ENCODE results near the gene B3GALT5.
"Not testable (repeated sequence)": the region's sequence is repeated elsewhere in the genome, so short reads cannot be mapped to it uniquely, and the experiment has no call there.

Gene B3GALT5

DNA sequence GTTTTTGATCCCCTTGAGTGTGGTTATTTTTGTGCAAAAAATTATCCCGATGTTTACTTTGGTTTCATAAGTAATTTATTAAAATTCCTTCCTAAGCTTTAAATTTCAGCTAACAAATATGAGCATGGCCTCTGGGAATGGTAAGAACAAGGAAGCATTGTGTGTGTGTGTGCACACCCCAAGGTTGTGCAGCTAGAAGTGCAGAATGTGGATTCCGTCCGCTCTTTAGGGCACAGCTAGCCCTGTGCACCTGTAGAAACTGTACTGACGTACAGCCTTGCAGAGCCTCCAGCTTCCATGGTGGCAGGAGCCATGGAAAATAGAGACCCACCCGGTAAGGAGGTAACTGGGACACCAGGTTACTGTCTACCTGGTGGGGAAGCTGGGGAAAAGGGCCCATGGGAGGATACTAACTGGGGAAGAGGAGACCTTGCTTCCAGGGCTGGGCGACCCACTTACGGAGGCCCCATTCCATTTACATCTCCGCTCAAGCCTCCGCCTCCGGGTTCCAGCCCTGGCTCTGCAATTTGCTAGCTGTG lies 54.7 kb downstream of the B3GALT5 start:
- no peak for DNase-seq (ENCODE audit: low read depth in 2 of 2)

GRCh38 chr21:39668369-39668768 lies 55.6 kb downstream of the B3GALT5 start:
- DNase-seq (ENCODE audit: low read depth in 2 of 2), result no peak

DNA sequence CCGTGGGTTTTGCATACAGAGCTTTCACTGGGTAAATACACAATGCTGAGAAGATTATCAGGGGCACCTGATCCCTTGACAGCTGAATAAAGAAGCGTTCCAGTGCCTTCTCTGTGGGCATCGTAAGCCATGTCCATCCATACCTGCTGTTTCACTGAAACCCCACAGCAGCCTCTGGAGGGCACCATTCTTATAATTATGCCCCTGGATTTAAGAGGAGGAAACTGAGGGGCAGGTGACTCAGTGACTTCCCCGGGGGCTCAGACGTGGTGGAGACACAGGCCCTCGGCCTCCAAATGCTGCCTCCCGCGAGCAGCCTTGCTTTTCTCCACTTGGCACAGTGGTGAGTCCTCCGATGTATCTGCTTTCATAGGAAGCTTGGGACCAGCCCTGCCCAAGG lies 56.7 kb downstream of the B3GALT5 start:
- DNase-seq (ENCODE audit: low read depth in 2 of 2), result no peak

DNA sequence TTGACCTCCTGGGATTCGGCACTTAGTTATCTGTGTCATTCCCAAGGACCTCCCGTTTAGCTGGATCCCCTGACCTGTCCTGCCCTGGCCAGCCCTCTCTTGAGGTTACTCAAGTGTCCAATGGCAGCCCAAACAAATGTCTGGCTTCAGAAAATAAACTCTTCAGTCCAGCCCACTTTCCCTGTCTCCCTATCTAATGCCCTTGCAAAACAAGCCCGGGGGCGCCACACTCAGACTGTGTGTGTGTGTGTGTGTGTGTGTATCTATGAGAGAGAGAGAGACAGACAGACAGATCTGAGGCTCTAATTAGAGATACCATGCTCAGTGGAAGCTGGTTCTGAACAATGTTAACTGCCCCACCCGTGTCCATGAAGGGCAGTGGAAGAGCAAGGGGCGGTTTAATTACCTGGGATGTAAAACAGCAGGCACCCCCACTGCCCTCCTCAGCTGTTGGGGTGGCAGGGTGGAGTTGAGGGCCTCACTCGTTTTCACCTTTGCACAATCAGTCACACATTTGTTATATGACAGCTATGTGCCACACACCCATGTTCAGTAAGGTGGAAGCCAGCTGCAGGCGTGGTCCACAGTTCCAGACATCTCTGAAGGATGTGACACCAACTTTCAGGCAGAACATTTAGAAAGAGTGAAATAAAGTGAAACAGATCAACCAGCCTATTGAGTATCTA lies 57.4 kb downstream of the B3GALT5 start:
- DNase-seq (ENCODE audit: low read depth in 2 of 2), result no peak

- no peak for DNase-seq (ENCODE audit: low read depth in 2 of 2)
Measured at GRCh38 chr21:39670701-39671100, 58.0 kb downstream of the B3GALT5 start.

DNA sequence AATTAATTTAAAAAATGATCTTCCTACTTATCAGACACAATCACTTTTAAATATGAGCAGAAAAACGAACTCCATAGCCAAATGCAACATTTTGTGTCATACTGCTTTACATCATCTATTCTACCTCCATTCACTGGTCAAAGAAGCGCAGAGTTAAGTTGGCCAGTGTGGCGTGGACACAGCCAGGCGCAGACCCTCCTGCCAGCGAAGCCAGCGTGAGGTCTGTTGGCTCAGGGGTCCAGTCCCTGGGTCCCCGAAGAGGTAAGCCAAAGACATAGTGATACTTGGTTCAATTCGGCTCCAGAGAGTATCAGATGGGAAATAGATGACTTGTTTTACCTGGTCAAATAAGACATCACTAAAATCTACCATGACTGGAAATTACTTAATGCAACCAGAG lies 59.2 kb downstream of the B3GALT5 start:
- no peak for DNase-seq (ENCODE audit: low read depth in 2 of 2)

DNA sequence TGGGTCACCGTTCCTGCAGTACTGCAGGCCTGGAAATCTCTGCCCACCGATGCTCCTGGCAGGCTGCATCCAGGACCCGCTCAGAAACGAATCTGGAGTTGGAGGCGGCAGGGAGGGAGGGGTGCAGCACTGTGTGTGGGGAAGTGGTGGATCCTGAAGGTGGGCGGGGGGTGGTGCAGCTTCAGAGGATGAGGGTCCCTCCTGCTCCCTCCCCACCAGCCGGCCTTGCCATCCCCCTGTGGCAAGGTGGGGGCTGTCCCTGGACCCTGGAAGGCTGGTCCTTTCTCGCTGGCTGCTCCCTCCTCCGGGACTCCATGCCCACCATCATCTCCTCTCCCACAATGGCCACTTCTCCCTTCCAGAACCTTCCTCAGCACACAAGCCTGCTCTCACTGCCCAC lies 60.4 kb downstream of the B3GALT5 start:
- no peak for DNase-seq (ENCODE audit: low read depth in 2 of 2)

- no peak for DNase-seq (ENCODE audit: low read depth in 2 of 2)
Measured at GRCh38 chr21:39673736-39674135, 61.0 kb downstream of the B3GALT5 start.

GRCh38 chr21:39674801-39675200 lies 62.1 kb downstream of the B3GALT5 start:
- no peak for DNase-seq (ENCODE audit: low read depth in 2 of 2)

GRCh38 chr21:39675590-39675989 lies 62.9 kb downstream of the B3GALT5 start:
- no peak for DNase-seq (ENCODE audit: low read depth in 2 of 2)

DNA sequence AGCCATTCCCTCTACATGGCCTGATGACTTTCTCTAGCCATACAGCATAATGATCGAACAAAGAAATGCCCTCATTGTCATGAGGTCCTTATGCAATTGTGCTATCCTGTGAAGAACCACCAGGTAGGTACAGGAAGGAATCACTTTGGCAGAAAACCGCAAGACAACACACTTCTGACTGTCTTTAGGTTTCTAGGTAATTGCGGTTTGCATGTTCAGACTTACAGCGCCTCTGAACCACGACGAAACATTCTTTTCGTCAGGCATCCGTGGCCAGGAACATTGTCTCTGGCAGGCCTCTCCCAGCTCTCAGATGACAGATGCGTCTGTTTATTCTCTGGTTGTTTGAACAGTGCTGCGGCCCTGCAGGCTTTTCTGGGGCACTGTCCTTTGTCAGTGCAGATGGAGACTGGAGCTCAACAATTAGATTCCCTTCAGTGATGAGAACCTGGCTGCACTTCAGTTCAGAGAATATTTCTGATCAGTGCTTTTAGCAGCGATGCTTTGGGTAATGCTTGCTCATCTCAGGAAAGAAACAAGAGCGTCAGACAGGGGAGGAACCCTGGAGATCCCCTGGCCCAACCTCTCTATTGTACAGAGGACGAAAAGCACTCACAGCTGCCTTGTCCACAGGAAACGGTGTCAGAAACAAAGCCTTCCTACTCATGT lies 63.4 kb downstream of the B3GALT5 start:
- no peak for DNase-seq (ENCODE audit: low read depth in 2 of 2)

DNA sequence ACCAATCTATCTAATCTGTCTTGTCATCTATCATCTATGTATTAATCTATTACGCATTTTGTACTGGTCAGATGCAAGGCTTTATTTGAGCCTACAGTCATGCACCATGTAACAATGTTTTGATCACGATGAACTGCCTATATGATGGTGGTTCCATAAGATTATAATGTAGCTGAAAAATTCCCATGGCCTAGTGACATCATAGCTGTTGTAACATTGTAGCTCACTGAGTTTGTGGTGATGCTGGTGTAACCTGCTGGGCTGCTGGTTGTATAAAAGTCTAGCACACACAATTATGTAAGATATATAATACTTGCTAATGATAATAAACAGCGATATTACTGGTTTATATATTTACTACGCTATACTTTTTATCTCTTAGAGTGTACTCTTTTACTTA lies 67.5 kb downstream of the B3GALT5 start:
- DNase-seq (ENCODE audit: low read depth in 2 of 2), result no peak

- no peak for DNase-seq (ENCODE audit: low read depth in 2 of 2)
Measured at GRCh38 chr21:39681257-39681656, 68.5 kb downstream of the B3GALT5 start.

DNA sequence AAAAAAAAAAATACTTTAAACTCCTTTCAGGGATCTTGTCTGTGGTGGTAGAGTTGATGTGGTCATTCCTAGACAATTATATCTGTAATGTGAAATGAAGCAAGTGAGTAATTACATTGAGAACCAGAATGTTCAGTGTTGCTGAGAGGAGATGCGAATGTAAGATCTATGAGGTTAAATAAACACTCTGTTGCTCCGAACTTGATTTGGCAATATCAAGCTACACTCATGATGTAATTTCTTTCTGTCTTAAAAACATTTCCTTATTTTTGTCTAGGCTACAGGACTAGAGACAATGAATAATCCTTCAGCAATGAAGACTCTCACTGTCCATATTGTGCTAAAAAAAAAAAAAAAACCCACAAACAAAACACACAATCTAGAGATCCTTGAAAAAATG lies 69.1 kb downstream of the B3GALT5 start:
- no peak for DNase-seq (ENCODE audit: low read depth in 2 of 2)

- no peak for DNase-seq (ENCODE audit: low read depth in 2 of 2)
Measured at GRCh38 chr21:39685236-39685635, 72.5 kb downstream of the B3GALT5 start.

DNA sequence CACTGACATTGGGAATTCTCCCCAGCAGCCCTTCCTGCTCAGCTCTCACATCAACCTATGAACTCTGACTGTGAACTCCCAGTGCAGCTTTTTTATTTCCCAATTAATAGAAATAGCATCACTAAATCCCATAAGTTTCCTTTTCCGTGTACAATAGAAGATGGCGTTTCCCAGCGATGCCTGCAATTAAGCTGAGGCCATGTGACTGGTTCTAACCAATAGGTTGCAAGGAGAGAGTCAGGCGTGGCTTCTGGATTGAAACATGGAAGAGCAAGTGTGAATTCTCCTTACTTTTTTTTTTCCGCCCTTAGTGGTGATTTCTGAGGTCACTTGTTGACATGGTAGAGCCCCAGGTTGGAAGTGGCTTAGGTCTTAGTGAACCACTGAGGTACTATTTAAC lies 73.3 kb downstream of the B3GALT5 start:
- no peak for DNase-seq (ENCODE audit: low read depth in 2 of 2)

DNA sequence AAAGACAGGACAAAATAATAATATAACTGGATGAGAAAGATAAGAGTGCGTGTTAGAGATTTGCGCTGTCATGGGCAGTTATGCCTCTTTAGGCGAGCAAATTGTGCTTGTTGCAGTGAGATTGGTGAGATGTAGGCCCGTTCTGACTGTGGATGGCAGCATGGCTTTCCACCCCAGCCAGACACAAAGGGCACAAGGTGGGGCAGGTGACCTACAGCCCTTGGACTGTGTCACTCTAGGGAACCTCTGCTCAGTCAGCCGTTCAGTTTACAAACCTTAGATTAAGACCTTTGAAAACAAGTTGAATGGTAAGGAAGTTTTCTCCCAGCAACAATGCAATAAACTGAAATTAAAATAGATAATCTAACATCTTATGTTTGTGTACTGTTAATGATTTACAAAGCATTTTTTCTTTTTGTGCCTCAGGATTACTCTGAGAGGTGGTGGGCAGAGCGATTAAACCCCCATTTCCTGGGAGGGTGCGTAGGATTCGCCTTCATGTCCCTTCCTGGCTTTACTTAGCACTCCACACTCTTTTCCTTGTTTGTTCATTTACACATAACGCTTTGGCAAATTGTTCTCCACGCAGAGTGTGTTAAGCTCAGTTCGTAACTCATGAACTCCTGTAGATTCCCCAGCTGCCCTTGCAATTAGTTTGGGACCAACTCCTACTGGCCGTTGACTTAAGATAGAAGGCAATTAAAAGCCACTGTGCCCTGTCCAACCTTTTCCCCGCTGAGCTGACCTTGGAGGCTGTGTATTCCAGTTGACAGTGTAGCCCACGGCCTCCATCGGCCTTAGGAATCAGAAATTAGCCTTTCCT lies 74.1 kb downstream of the B3GALT5 start:
- no peak for DNase-seq (ENCODE audit: low read depth in 2 of 2)

- DNase-seq (ENCODE audit: low read depth in 2 of 2), result no peak
Measured at GRCh38 chr21:39688010-39688409, 75.3 kb downstream of the B3GALT5 start.

DNA sequence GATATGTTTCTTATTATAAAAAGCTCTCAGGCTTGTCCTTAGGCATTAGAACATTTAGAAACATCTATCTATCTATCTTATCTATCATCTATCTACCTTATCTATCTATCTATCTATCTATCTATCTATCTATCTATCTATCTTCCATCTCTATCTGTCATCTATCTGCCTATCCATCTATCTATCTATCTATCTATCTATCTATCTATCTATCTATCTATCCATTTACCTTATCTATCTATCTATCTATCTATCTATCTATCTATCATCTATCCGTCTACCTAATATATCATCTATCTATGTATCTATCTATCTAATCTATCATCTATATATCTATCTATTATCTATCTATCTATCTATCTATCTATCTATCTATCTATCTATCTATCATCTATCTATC lies 77.1 kb downstream of the B3GALT5 start:
- not testable (repeated sequence) for DNase-seq (ENCODE audit: low read depth in 2 of 2)

DNA sequence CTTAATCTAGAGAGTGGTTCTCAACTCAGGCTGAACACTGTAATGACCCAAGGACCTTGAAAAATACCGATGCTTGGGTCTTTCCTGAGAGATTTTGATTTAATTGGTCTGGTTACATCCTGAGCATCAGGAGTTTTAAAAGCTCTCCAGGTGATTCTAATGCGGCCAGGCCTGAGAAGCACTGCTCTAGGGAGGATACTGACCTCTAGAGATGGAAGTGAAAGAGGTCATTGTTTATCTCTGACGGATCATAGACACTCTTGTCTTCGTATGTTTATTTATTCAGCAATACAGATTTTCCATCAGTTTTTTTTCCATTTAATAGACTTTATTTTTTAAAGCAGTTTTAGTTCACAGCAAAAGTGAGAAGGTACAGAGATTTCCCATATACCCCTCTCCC lies 77.7 kb downstream of the B3GALT5 start:
- DNase-seq (ENCODE audit: low read depth in 2 of 2), result no peak

GRCh38 chr21:39694750-39695149 lies 82.0 kb downstream of the B3GALT5 start:
- DNase-seq (ENCODE audit: low read depth in 2 of 2), result no peak

DNA sequence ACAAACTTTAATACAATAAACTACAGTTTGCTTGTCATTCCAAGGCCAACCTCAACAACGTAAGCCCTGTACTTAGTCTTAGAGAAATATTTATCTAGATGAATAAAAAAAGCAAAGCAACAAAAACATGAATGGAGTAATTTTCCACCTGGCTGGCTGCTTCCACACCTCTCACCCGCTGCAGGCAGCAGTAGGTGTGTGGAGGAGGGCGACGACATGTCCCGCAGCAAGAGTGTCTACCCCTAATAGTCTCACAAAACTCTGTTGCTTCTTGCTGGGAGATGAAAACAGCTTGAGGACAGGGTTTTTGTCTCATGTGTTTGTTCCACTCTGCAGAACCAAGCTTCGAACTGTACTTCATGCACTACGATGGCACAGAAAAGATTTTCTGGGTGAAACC lies 83.5 kb downstream of the B3GALT5 start:
- DNase-seq (ENCODE audit: low read depth in 2 of 2), result no peak

GRCh38 chr21:39696618-39697017 lies 83.9 kb downstream of the B3GALT5 start:
- no peak for DNase-seq (ENCODE audit: low read depth in 2 of 2)

All from stimulated activated CD8-positive, alpha-beta memory T cell treated with anti-CD3 and anti-CD28 coated beads, Interleukin-7, amount 100 ng/mL, for 1 hour (primary cell).